Fibroblast of skin of back (primary cell): ENCODE data around the gene FOXC2.

Experiments
- DNase-seq: peaks from one replicate; pipeline ENCODE4 v3.0.0-alpha.2; 2013

FOXC2 gene

GRCh38 chr16:86557587-86557986 is 9.0 kb upstream of the FOXC2 start:
- no peak for DNase-seq

GRCh38 chr16:86558355-86559193 is 8.1 kb upstream of the FOXC2 start:
- peak; percentile 13 for DNase-seq

GRCh38 chr16:86559802-86560305 is 6.8 kb upstream of the FOXC2 start:
- no peak for DNase-seq

- no peak for DNase-seq
These were observed 4.3 kb upstream of the FOXC2 start for GRCh38 chr16:86562356-86562755.

- peak; percentile 81 for DNase-seq
These were observed 2.9 kb upstream of the FOXC2 start for GRCh38 chr16:86563469-86564345.

GRCh38 chr16:86565181-86565631 is 1.4 kb upstream of the FOXC2 start:
- peak; percentile 54 for DNase-seq

- DNase-seq = peak; percentile 61
These were observed 751 bp upstream of the FOXC2 start for GRCh38 chr16:86565644-86566511.

- peak; percentile 84 for DNase-seq
These were observed 504 bp downstream of the FOXC2 start for GRCh38 chr16:86566966-86567700.

GRCh38 chr16:86567701-86568581 is 1.3 kb downstream of the FOXC2 start:
- peak; percentile 33 for DNase-seq

- no peak for DNase-seq
These were observed 2.3 kb downstream of the FOXC2 start for GRCh38 chr16:86568677-86569623.

GRCh38 chr16:86569701-86570447 is 3.2 kb downstream of the FOXC2 start:
- no peak for DNase-seq

- DNase-seq = peak; percentile 25
These were observed 4.2 kb downstream of the FOXC2 start for GRCh38 chr16:86570558-86571529.

GRCh38 chr16:86571530-86571915 is 4.9 kb downstream of the FOXC2 start:
- DNase-seq = peak; percentile 15

GRCh38 chr16:86572041-86572521 is 5.5 kb downstream of the FOXC2 start:
- DNase-seq = peak; percentile 47

GRCh38 chr16:86572606-86573005 is 6.0 kb downstream of the FOXC2 start:
- DNase-seq = no peak

- peak; percentile 96 for DNase-seq
These were observed 6.6 kb downstream of the FOXC2 start for GRCh38 chr16:86573215-86573614.
